HepG2 (cell line): Measurements from ENCODE around the gene SLX9. TPM values are rescaled to one million over a fixed set of nuclear protein-coding genes. Genes with fewer than 3 reads are reported as not detected.

ENCODE experiments used
- EHMT2 ChIP-seq: fragments of 200-600 bp; sonication (generic); IDR thresholded peaks from 2 replicates; pipeline ENCODE4 v1.7.0; 2017; ENCODE audit warnings: antibody characterized with exemption, low read depth, low read length, borderline replicate concordance
- HDAC2 ChIP-seq: sonication (generic); formaldehyde crosslinking; IDR thresholded peaks from 2 replicates; pipeline ENCODE4 v1.4.0; 2020; ENCODE audit warnings: missing genetic modification reagents
- KDM6A ChIP-seq: IDR thresholded peaks from 2 replicates; pipeline ENCODE4 v1.6.1; 2016; ENCODE audit warnings: low read depth
- MLLT10 ChIP-seq: sonication (generic); formaldehyde crosslinking; IDR thresholded peaks from 2 replicates; pipeline ENCODE4 v1.4.0; 2020; ENCODE audit warnings: missing genetic modification reagents
- NBN ChIP-seq: fragments of 450-650 bp; conservative IDR thresholded peaks from 2 replicates; pipeline ENCODE4 v1.6.1; 2017
- NFKB2 ChIP-seq: sonication (generic); formaldehyde crosslinking; IDR thresholded peaks from 2 replicates; pipeline ENCODE4 v1.4.0; 2020; ENCODE audit warnings: missing genetic modification reagents, borderline replicate concordance
- PLRG1 ChIP-seq: fragments of 450-650 bp; conservative IDR thresholded peaks from 2 replicates; pipeline ENCODE4 v1.6.1; 2016
- RFX1 ChIP-seq: fragments of 450-650 bp; IDR thresholded peaks from 2 replicates; pipeline ENCODE4 v1.6.1; 2017
- SETDB1 ChIP-seq: sonication (generic); formaldehyde crosslinking; IDR thresholded peaks from 2 replicates; pipeline ENCODE4 v1.5.1; 2020; ENCODE audit warnings: missing genetic modification reagents, mild to moderate bottlenecking, borderline replicate concordance
- SOX13 ChIP-seq, 3 experiments: fragments of 450-650 bp in 1 of 3; sonication (generic) in 1 of 3; formaldehyde crosslinking in 1 of 3; IDR thresholded peaks in 2 of 3; conservative IDR thresholded peaks in 1 of 3; 2 replicates each; pipeline versions ENCODE4 v1.5.0 to v1.6.1; 2016 to 2020; ENCODE audit warnings: antibody characterized with exemption in 1 of 3, mild to moderate bottlenecking in 1 of 3, missing compliant biosample characterization in 1 of 3, missing genetic modification reagents in 1 of 3, moderate library complexity in 1 of 3
- ZFY ChIP-seq: sonication (generic); formaldehyde crosslinking; IDR thresholded peaks from 2 replicates; pipeline ENCODE4 v1.4.0; 2020; ENCODE audit warnings: missing genetic modification reagents
- ZNF121 ChIP-seq: sonication (generic); formaldehyde crosslinking; IDR thresholded peaks from 2 replicates; pipeline ENCODE4 v1.5.0; 2020; ENCODE audit warnings: mild to moderate bottlenecking, missing genetic modification reagents
- ZNF333 ChIP-seq: sonication (generic); formaldehyde crosslinking; IDR thresholded peaks from 2 replicates; pipeline ENCODE4 v1.4.0; 2020; ENCODE audit warnings: mild to moderate bottlenecking, missing genetic modification reagents, borderline replicate concordance
- ZNF496 ChIP-seq: sonication (generic); formaldehyde crosslinking; IDR thresholded peaks from 2 replicates; pipeline ENCODE4 v1.8.1; 2023; ENCODE audit warnings: mild to moderate bottlenecking, moderate library complexity, missing genetic modification reagents; ENCODE audit not compliant: insufficient replicate concordance
- ZNF556 ChIP-seq: sonication (generic); formaldehyde crosslinking; IDR thresholded peaks from 2 replicates; pipeline ENCODE4 v1.4.0; 2020; ENCODE audit warnings: mild to moderate bottlenecking, missing genetic modification reagents, borderline replicate concordance
- ZNF557 ChIP-seq: sonication (generic); formaldehyde crosslinking; IDR thresholded peaks from 2 replicates; pipeline ENCODE4 v1.4.0; 2020; ENCODE audit warnings: missing genetic modification reagents
- ZNF891 ChIP-seq: sonication (generic); formaldehyde crosslinking; IDR thresholded peaks from 2 replicates; pipeline ENCODE4 v1.5.0; 2020; ENCODE audit warnings: mild to moderate bottlenecking, missing genetic modification reagents
- polyA plus RNA-seq, 8 experiments: library from polyadenylated mRNA; depleted of rRNA in 3 of 8; stranded (reverse) in 7 of 8; unstranded in 1 of 8; fragments of >200 nt; fragmentation: Illumina TruSeq in 4 of 8; extraction: Trizol in 4 of 8; gene quantifications; 2 replicates each; pipeline versions ENCODE4 v1.2.1 to v1.2.3, GENCODE V29; 2011 to 2016; ENCODE audit warnings: low read depth in 4 of 8, missing spikeins in 1 of 8, mixed read lengths in 1 of 8; ENCODE audit not compliant: insufficient read depth in 1 of 8
- total RNA-seq, 5 experiments: library from RNA; depleted of rRNA; stranded (reverse); fragments of >200 nt; fragmentation: Illumina TruSeq; extraction: Trizol; gene quantifications; 2 replicates each; pipeline ENCODE4 v1.2.3, GENCODE V29; 2016; ENCODE audit warnings: low read depth in 1 of 5
- TF ChIP-seq, protein P1 (sequence below): sonication (generic); formaldehyde crosslinking; IDR thresholded peaks from 2 replicates; pipeline ENCODE4 v1.4.0; 2020; ENCODE audit warnings: mild to moderate bottlenecking, missing genetic modification reagents, borderline replicate concordance
- TF ChIP-seq, protein P2 (sequence below): sonication (generic); formaldehyde crosslinking; IDR thresholded peaks from 2 replicates; pipeline ENCODE4 v1.5.0; 2020; ENCODE audit warnings: mild to moderate bottlenecking, missing genetic modification reagents, moderate library complexity
- TF ChIP-seq, protein P3 (sequence below): IDR thresholded peaks from 2 replicates; pipeline ENCODE4 v1.6.1; 2016; ENCODE audit warnings: low read depth, borderline replicate concordance
- TF ChIP-seq, protein P4 (sequence below): sonication (generic); formaldehyde crosslinking; IDR thresholded peaks from 2 replicates; pipeline ENCODE4 v1.4.0; 2020; ENCODE audit warnings: missing genetic modification reagents
- TF ChIP-seq, protein P5 (sequence below): sonication (generic); formaldehyde crosslinking; conservative IDR thresholded peaks from 2 replicates; pipeline ENCODE4 v1.8.0; 2022; ENCODE audit warnings: low read depth, missing genetic modification reagents

The SLX9 gene
- total and polyA plus RNA-seq, 2 of the 13 experiments (the other 11 are each of a cell fraction or from before 2014, with no cell fraction given) = 21.0 to 47.1 TPM

DNA sequence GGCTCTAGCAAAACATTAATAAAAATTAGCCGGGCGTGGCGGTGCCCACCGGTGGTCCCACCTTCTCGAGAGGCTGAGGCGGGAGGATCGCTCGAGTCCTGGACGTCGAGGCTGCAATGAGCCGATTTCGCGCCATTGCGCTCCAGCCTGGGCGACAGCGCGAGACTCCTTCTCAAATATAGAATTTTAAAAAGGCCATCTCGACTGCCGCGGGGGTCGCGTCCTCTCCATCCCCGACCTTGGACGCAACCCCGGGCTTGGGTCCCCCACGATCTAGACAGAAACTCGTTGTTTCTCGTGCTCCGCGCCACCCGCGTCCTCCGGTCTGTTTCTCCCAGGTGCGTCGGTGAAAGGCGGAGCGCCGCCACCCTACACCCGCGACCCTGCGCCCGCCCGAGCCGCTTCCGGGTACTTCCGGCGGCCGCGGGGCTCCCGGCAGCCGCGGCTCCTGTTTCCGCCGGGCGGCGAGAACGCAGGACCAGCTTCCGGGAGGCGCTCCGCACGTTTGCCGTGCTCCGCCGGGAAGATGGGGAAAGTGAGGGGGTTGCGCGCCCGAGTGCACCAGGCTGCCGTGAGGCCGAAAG lies at the start of gene SLX9 (continued):
- TF ChIP-seq KDM6A (CRISPR knock-in tag) = no peak
- TF ChIP-seq, protein P1, sequence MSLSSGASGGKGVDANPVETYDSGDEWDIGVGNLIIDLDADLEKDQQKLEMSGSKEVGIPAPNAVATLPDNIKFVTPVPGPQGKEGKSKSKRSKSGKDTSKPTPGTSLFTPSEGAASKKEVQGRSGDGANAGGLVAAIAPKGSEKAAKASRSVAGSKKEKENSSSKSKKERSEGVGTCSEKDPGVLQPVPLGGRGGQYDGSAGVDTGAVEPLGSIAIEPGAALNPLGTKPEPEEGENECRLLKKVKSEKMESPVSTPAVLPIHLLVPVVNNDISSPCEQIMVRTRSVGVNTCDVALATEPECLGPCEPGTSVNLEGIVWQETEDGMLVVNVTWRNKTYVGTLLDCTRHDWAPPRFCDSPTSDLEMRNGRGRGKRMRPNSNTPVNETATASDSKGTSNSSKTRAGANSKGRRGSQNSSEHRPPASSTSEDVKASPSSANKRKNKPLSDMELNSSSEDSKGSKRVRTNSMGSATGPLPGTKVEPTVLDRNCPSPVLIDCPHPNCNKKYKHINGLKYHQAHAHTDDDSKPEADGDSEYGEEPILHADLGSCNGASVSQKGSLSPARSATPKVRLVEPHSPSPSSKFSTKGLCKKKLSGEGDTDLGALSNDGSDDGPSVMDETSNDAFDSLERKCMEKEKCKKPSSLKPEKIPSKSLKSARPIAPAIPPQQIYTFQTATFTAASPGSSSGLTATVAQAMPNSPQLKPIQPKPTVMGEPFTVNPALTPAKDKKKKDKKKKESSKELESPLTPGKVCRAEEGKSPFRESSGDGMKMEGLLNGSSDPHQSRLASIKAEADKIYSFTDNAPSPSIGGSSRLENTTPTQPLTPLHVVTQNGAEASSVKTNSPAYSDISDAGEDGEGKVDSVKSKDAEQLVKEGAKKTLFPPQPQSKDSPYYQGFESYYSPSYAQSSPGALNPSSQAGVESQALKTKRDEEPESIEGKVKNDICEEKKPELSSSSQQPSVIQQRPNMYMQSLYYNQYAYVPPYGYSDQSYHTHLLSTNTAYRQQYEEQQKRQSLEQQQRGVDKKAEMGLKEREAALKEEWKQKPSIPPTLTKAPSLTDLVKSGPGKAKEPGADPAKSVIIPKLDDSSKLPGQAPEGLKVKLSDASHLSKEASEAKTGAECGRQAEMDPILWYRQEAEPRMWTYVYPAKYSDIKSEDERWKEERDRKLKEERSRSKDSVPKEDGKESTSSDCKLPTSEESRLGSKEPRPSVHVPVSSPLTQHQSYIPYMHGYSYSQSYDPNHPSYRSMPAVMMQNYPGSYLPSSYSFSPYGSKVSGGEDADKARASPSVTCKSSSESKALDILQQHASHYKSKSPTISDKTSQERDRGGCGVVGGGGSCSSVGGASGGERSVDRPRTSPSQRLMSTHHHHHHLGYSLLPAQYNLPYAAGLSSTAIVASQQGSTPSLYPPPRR (CRISPR knock-in tag) = peak; percentile 62; the same call in 1 of the 2 replicates
- no peak for TF ChIP-seq SOX13 (IDR thresholded peaks at IDR 0.05)
- TF ChIP-seq SOX13 (CRISPR knock-in tag; conservative IDR thresholded peaks at IDR 0.05 in 1 of 2, IDR thresholded peaks at IDR 0.05 in 1 of 2) = peak in 1 of 2 experiments; percentile 55; a peak in 2 of 4 replicates
- TF ChIP-seq, protein P2, sequence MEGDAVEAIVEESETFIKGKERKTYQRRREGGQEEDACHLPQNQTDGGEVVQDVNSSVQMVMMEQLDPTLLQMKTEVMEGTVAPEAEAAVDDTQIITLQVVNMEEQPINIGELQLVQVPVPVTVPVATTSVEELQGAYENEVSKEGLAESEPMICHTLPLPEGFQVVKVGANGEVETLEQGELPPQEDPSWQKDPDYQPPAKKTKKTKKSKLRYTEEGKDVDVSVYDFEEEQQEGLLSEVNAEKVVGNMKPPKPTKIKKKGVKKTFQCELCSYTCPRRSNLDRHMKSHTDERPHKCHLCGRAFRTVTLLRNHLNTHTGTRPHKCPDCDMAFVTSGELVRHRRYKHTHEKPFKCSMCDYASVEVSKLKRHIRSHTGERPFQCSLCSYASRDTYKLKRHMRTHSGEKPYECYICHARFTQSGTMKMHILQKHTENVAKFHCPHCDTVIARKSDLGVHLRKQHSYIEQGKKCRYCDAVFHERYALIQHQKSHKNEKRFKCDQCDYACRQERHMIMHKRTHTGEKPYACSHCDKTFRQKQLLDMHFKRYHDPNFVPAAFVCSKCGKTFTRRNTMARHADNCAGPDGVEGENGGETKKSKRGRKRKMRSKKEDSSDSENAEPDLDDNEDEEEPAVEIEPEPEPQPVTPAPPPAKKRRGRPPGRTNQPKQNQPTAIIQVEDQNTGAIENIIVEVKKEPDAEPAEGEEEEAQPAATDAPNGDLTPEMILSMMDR (CRISPR knock-in tag) = no peak
- TF ChIP-seq, protein P3, sequence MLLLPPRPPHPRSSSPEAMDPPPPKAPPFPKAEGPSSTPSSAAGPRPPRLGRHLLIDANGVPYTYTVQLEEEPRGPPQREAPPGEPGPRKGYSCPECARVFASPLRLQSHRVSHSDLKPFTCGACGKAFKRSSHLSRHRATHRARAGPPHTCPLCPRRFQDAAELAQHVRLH (CRISPR knock-in tag) = peak; percentile 91; the same call in 1 of the 2 replicates
- TF ChIP-seq HDAC2 (CRISPR knock-in tag) = peak; percentile 75
- TF ChIP-seq, protein P4, sequence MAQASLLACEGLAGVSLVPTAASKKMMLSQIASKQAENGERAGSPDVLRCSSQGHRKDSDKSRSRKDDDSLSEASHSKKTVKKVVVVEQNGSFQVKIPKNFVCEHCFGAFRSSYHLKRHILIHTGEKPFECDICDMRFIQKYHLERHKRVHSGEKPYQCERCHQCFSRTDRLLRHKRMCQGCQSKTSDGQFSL (CRISPR knock-in tag) = no peak
- no peak; the same call in 1 of the 2 replicates for TF ChIP-seq ZNF121 (CRISPR knock-in tag)
- TF ChIP-seq ZNF891 (CRISPR knock-in tag) = peak; percentile 72
- TF ChIP-seq ZNF556 (CRISPR knock-in tag) = peak; percentile 96; the same call in 1 of the 2 replicates
- no peak for TF ChIP-seq NBN
- TF ChIP-seq SETDB1 (CRISPR knock-in tag) = no peak
- TF ChIP-seq MLLT10 (CRISPR knock-in tag) = no peak
- peak; percentile 95 for TF ChIP-seq ZNF333 (CRISPR knock-in tag)
- peak; percentile 82; the same call in 1 of the 2 replicates for TF ChIP-seq NFKB2
- no peak for TF ChIP-seq RFX1
- TF ChIP-seq PLRG1 = no peak
- peak; percentile 76 for TF ChIP-seq ZFY
- TF ChIP-seq ZNF496 (CRISPR knock-in tag) = no peak
- no peak for TF ChIP-seq EHMT2
- TF ChIP-seq, protein P5, sequence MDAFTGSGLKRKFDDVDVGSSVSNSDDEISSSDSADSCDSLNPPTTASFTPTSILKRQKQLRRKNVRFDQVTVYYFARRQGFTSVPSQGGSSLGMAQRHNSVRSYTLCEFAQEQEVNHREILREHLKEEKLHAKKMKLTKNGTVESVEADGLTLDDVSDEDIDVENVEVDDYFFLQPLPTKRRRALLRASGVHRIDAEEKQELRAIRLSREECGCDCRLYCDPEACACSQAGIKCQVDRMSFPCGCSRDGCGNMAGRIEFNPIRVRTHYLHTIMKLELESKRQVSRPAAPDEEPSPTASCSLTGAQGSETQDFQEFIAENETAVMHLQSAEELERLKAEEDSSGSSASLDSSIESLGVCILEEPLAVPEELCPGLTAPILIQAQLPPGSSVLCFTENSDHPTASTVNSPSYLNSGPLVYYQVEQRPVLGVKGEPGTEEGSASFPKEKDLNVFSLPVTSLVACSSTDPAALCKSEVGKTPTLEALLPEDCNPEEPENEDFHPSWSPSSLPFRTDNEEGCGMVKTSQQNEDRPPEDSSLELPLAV (CRISPR knock-in tag) = 0 out of 2 replicates have a peak, but pooled peaks have one; percentile 54
- no peak for TF ChIP-seq ZNF557 (CRISPR knock-in tag)
